Mucosa of descending colon (tissue), 3 donors: Measurements from ENCODE around the gene PER2. TPM values are rescaled to one million over a fixed set of nuclear protein-coding genes. Genes with fewer than 3 reads are reported as not detected.

Source experiments
- ATAC-seq: fragments of 200-7000 bp; cut with Tn5 transposase; one replicate; pipeline ENCODE4 v1.9.1; 2020; ENCODE audit warnings: mild to moderate bottlenecking, moderate library complexity
- DNase-seq, 3 donors: peaks; one replicate each; pipeline ENCODE4 v3.0.0-alpha.2; 2020
- H3K36me3 ChIP-seq: fragments of 200-600 bp; one replicate; pipeline ENCODE4 v1.8.0; 2021; ENCODE audit warnings: low read depth, mild to moderate bottlenecking
- H3K4me1 ChIP-seq: fragments of 200-600 bp; one replicate; pipeline ENCODE4 v1.8.0; 2021; ENCODE audit warnings: low read depth, mild to moderate bottlenecking
- H3K4me3 ChIP-seq: fragments of 200-600 bp; one replicate; pipeline ENCODE4 v1.8.0; 2021; ENCODE audit warnings: mild to moderate bottlenecking
- H3K9me3 ChIP-seq: fragments of 200-600 bp; one replicate; pipeline ENCODE4 v1.8.0; 2021; ENCODE audit warnings: mild to moderate bottlenecking
- CTCF ChIP-seq: fragments of 200-600 bp; IDR thresholded peaks from one replicate; pipeline ENCODE4 v1.8.0; 2022; ENCODE audit warnings: antibody characterized with exemption, mild to moderate bottlenecking
- intact Hi-C, 2 donors: fragments of 100-400 bp; cut with DNase I in 1 of 2; cut with micrococcal nuclease in 1 of 2; formaldehyde crosslinking; loops; one replicate each; pipeline versions ENCODE4 v1.11.0 to v1.11.1; 2022; cut with DNase I, micrococcal nuclease
- total RNA-seq, 3 donors: library from RNA; stranded (reverse); fragmentation: NEBNext Ultra II Directional in 2 of 3; extraction: Animal tissue kit (Norgen Biotek cat#: 25700) in 2 of 3; gene quantifications; one replicate each; pipeline versions ENCODE4 v1.2.1 to v1.2.4, GENCODE V29; 2021 to 2023
- donor health status: DM: no; HTN: no; CAD: no; lungs with moderate emphysema.
- donor health status: DM: no; HTN: no; CAD: no.
- donor health status: DM: no; HTN: yes; CAD: no.

PER2 gene
- total RNA-seq, 3 donors from 2014 or later: 22.6 to 26.8 (median 22.6) TPM

- no peak for DNase-seq
- no peak for TF ChIP-seq CTCF
- no peak for ATAC-seq
These were observed 53.1 kb downstream of the PER2 start for GRCh38 chr2:238235331-238235732.

GRCh38 chr2:238233625-238234024 is 54.8 kb downstream of the PER2 start:
- Histone ChIP-seq H3K4me3 (no peak overlapping the region), H3K9me3 (no peaks in the 10 kb centered on the region), H3K4me1 (peaks cover 7% of the 10 kb centered on the region), H3K36me3 (no peaks in the 10 kb centered on the region)
- DNase-seq: no peak
- no peak for ATAC-seq
- no peak for TF ChIP-seq CTCF
- intact Hi-C loops: no loop called here

More at GRCh38 chr2:238235331-238235732, 53.1 kb downstream of the PER2 start:
- Histone ChIP-seq H3K9me3 (no peaks in the 10 kb centered on the region), H3K4me1 (peaks cover 7% of the 10 kb centered on the region), H3K36me3 (no peaks in the 10 kb centered on the region), H3K4me3 (no peak overlapping the region)
- intact Hi-C loops: no loop called here

- H3K4me1 ChIP-seq: peaks cover 7% of the 10 kb centered on the region
- H3K4me3 ChIP-seq: no peak overlapping the region
- ATAC-seq (no peak), DNase-seq (no peak)
- intact Hi-C loops: no loop called here
- no peak for TF ChIP-seq CTCF
- no peaks in the 10 kb centered on the region for H3K9me3 ChIP-seq
- H3K36me3 ChIP-seq: no peaks in the 10 kb centered on the region
These were observed 56.6 kb downstream of the PER2 start for GRCh38 chr2:238231809-238232208.

- no peak for TF ChIP-seq CTCF
- DNase-seq (peak; percentile 58 to 74 (median 71)), ATAC-seq (peak; percentile 51)
- H3K36me3 ChIP-seq: no peaks in the 10 kb centered on the region
- H3K4me3 ChIP-seq: no peak overlapping the region
- intact Hi-C loops: no loop called here
- peaks cover 7% of the 10 kb centered on the region for H3K4me1 ChIP-seq
- no peaks in the 10 kb centered on the region for H3K9me3 ChIP-seq
These were observed 57.1 kb downstream of the PER2 start for GRCh38 chr2:238231251-238231793.

GRCh38 chr2:238230699-238231098 is 57.7 kb downstream of the PER2 start:
- ATAC-seq (no peak), DNase-seq (no peak)
- no peak for TF ChIP-seq CTCF
- Histone ChIP-seq H3K36me3 (no peaks in the 10 kb centered on the region), H3K4me1 (peaks cover 7% of the 10 kb centered on the region), H3K9me3 (no peaks in the 10 kb centered on the region), H3K4me3 (no peak overlapping the region)
- intact Hi-C loops: no loop called here

- TF ChIP-seq CTCF: no peak
- no peaks in the 10 kb centered on the region for H3K9me3 ChIP-seq
- no peak overlapping the region for H3K4me3 ChIP-seq
- peaks cover 5% of the 10 kb centered on the region for H3K4me1 ChIP-seq
- DNase-seq: peak in 1 of 3 donors; percentile 27
- no peaks in the 10 kb centered on the region for H3K36me3 ChIP-seq
- peak; percentile 73 for ATAC-seq
- intact Hi-C loops: no loop called here
These were observed 59.7 kb downstream of the PER2 start for GRCh38 chr2:238228700-238229099.
